ENCODE results near the gene ITPR1.

Gene ITPR1

DNA sequence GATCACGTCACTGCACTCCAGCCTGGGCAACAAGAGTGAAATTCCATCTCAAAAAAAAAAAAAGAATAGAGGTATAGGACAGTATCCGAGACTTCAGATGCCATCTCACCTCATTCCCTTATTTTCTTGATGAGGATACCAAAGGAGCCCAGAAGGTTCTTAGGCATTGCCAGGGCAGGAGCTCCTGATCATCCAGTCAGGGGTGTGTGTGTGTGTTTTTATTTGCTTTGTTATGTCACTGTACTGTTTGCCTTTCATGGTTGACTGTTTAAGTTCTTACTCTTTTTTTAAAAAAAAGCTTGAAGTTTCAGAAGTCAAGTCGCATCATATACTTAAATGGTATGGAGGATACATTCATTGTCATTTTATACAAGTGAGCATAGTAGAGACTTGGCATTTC is 346.1 kb downstream of the ITPR1 start:
- Histone ChIP-seq H3K79me2 (ENCODE audit: insufficient read depth, low read length) (no peaks in the 10 kb centered on the region), H3K4me1 (ENCODE audit: insufficient read depth, low read length, severe bottlenecking) (no peaks in the 10 kb centered on the region), H3K4me2 (ENCODE audit: low read length) (no peak overlapping the region), H3K9me3 (ENCODE audit: low read length) (no peaks in the 10 kb centered on the region), H4K20me1 (ENCODE audit: insufficient read depth, low read length) (no peaks in the 10 kb centered on the region), H3K4me3 (ENCODE audit: low read depth, low read length, poor library complexity, severe bottlenecking) (no peak overlapping the region), H3K9me2 (ENCODE audit: low read depth, low read length) (no peaks in the 10 kb centered on the region), H3K9ac (ENCODE audit: low read length) (no peak overlapping the region), H3K27me3 (ENCODE audit: insufficient read depth, low read length) (no peaks in the 10 kb centered on the region), H3F3A (ENCODE audit: insufficient read depth, low read length) (no peaks in the 10 kb centered on the region), H3K36me3 (ENCODE audit: insufficient read depth, low read length) (no peaks in the 10 kb centered on the region), H3K27ac (ENCODE audit: low read depth, low read length, poor library complexity, severe bottlenecking) (no peak overlapping the region), H2AFZ (ENCODE audit: low read length) (no peak overlapping the region)
- no peak for TF ChIP-seq EZH2 (IDR thresholded peaks at IDR 0.05; ENCODE audit: borderline replicate concordance, low read length)
- TF ChIP-seq, protein P1, sequence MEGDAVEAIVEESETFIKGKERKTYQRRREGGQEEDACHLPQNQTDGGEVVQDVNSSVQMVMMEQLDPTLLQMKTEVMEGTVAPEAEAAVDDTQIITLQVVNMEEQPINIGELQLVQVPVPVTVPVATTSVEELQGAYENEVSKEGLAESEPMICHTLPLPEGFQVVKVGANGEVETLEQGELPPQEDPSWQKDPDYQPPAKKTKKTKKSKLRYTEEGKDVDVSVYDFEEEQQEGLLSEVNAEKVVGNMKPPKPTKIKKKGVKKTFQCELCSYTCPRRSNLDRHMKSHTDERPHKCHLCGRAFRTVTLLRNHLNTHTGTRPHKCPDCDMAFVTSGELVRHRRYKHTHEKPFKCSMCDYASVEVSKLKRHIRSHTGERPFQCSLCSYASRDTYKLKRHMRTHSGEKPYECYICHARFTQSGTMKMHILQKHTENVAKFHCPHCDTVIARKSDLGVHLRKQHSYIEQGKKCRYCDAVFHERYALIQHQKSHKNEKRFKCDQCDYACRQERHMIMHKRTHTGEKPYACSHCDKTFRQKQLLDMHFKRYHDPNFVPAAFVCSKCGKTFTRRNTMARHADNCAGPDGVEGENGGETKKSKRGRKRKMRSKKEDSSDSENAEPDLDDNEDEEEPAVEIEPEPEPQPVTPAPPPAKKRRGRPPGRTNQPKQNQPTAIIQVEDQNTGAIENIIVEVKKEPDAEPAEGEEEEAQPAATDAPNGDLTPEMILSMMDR (IDR thresholded peaks at IDR 0.05; ENCODE audit: low read length) = no peak

DNA sequence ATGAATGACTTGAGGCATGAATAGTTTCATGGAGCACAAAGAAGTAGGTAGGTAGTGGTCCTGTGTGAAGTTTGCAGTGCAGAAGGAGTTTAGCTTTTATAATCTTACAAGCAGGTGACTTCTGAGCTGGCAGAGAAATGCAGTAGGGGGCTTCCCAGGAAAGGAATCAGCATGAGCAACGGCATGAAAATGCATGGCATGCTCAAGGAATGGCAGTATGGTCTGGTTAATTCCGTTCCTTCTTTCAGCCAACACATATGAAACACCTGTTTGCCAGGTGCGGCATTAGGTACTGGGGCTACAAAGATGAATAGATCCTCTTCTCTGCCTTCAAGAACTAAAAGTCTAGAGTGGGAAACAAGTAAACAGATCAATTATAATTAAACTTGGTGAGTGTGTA is 348.1 kb downstream of the ITPR1 start:
- Histone ChIP-seq H3K4me3 (ENCODE audit: low read depth, low read length, poor library complexity, severe bottlenecking) (no peak overlapping the region), H3K27ac (ENCODE audit: low read depth, low read length, poor library complexity, severe bottlenecking) (no peak overlapping the region), H4K20me1 (ENCODE audit: insufficient read depth, low read length) (no peaks in the 10 kb centered on the region), H3F3A (ENCODE audit: insufficient read depth, low read length) (no peaks in the 10 kb centered on the region), H3K27me3 (ENCODE audit: insufficient read depth, low read length) (no peaks in the 10 kb centered on the region), H2AFZ (ENCODE audit: low read length) (no peak overlapping the region), H3K36me3 (ENCODE audit: insufficient read depth, low read length) (no peaks in the 10 kb centered on the region), H3K9me2 (ENCODE audit: low read depth, low read length) (no peaks in the 10 kb centered on the region), H3K4me1 (ENCODE audit: insufficient read depth, low read length, severe bottlenecking) (no peaks in the 10 kb centered on the region), H3K9me3 (ENCODE audit: low read length) (no peaks in the 10 kb centered on the region), H3K4me2 (ENCODE audit: low read length) (no peak overlapping the region), H3K79me2 (ENCODE audit: insufficient read depth, low read length) (no peaks in the 10 kb centered on the region), H3K9ac (ENCODE audit: low read length) (no peak overlapping the region)
- TF ChIP-seq, protein P1 (IDR thresholded peaks at IDR 0.05; ENCODE audit: low read length) = no peak
- TF ChIP-seq EZH2 (IDR thresholded peaks at IDR 0.05; ENCODE audit: borderline replicate concordance, low read length) = no peak

DNA sequence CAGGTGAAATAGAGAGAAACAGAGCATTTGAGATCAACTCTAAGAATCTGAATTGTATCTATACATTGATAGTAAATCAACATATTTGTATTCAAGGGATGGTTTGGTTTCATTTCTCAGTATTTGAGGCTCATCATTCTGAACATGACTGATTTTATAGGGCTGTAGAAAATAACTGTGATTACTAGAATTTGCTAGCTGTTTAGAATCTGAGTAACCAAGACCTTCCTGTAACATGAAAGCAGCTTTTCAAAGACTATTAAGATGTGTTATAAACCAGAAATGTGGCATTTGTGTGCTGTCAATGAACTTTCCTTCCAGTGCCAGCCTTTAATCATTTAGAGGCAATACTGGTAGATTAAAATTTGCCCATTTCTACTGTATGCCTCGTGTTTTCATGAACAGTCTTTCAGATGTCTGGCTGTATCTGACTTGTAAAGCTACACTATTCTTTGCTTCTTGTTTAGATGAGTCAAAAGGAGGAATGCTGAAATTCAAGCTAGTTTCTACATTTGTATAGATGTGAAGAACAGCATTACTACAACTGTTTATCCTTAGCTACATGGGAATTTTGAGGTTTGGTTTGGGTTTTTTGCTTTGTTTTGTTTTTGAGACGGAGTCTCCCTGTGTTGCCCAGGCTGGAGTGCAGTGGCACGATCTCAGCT is 348.8 kb downstream of the ITPR1 start:
- Histone ChIP-seq H3K9me3 (ENCODE audit: low read length) (no peaks in the 10 kb centered on the region), H3K4me1 (ENCODE audit: insufficient read depth, low read length, severe bottlenecking) (no peaks in the 10 kb centered on the region), H3K27me3 (ENCODE audit: insufficient read depth, low read length) (no peaks in the 10 kb centered on the region), H3F3A (ENCODE audit: insufficient read depth, low read length) (no peaks in the 10 kb centered on the region), H3K4me2 (ENCODE audit: low read length) (no peak overlapping the region), H3K79me2 (ENCODE audit: insufficient read depth, low read length) (no peaks in the 10 kb centered on the region), H3K36me3 (ENCODE audit: insufficient read depth, low read length) (no peaks in the 10 kb centered on the region), H3K9ac (ENCODE audit: low read length) (no peak overlapping the region), H2AFZ (ENCODE audit: low read length) (no peak overlapping the region), H3K4me3 (ENCODE audit: low read depth, low read length, poor library complexity, severe bottlenecking) (no peak overlapping the region), H4K20me1 (ENCODE audit: insufficient read depth, low read length) (no peaks in the 10 kb centered on the region), H3K9me2 (ENCODE audit: low read depth, low read length) (no peaks in the 10 kb centered on the region), H3K27ac (ENCODE audit: low read depth, low read length, poor library complexity, severe bottlenecking) (no peak overlapping the region)
- TF ChIP-seq, protein P1 (IDR thresholded peaks at IDR 0.05; ENCODE audit: low read length) = no peak
- TF ChIP-seq EZH2 (IDR thresholded peaks at IDR 0.05; ENCODE audit: borderline replicate concordance, low read length) = no peak
